ENCODE data around the gene ABAT.
"Not testable (repeated sequence)": the region's sequence is repeated elsewhere in the genome, so short reads cannot be mapped to it uniquely, and the experiment has no call there.

The ABAT gene

GRCh38 chr16:8682551-8683259 lies 8.3 kb downstream of the ABAT start:
- no peak for DNase-seq

- no peak for DNase-seq
Measured at GRCh38 chr16:8683640-8684039, 9.2 kb downstream of the ABAT start.

- DNase-seq: no peak
Measured at GRCh38 chr16:8685617-8686016, 11.2 kb downstream of the ABAT start.

- no peak for DNase-seq
Measured at GRCh38 chr16:8686031-8686621, 11.7 kb downstream of the ABAT start.

- no peak for DNase-seq
Measured at GRCh38 chr16:8686879-8687278, 12.5 kb downstream of the ABAT start.

- DNase-seq: no peak
Measured at GRCh38 chr16:8689686-8690085, 15.3 kb downstream of the ABAT start.

GRCh38 chr16:8691728-8692127 lies 17.3 kb downstream of the ABAT start:
- no peak for DNase-seq

GRCh38 chr16:8694795-8695728 lies 20.6 kb downstream of the ABAT start:
- no peak for DNase-seq

- DNase-seq: no peak
Measured at GRCh38 chr16:8696880-8697279, 22.5 kb downstream of the ABAT start.

- DNase-seq: no peak
Measured at GRCh38 chr16:8697965-8698364, 23.5 kb downstream of the ABAT start.

GRCh38 chr16:8703693-8704092 lies 29.3 kb downstream of the ABAT start:
- DNase-seq: no peak

GRCh38 chr16:8704098-8704497 lies 29.7 kb downstream of the ABAT start:
- no peak for DNase-seq

- DNase-seq: not testable (repeated sequence)
Measured at GRCh38 chr16:8705100-8705822, 30.8 kb downstream of the ABAT start.

- no peak for DNase-seq
Measured at GRCh38 chr16:8708536-8708935, 34.1 kb downstream of the ABAT start.

GRCh38 chr16:8712589-8713361 lies 38.4 kb downstream of the ABAT start:
- DNase-seq: no peak

- no peak for DNase-seq
Measured at GRCh38 chr16:8713635-8714172, 39.3 kb downstream of the ABAT start.

GRCh38 chr16:8714174-8714573 lies 39.8 kb downstream of the ABAT start:
- no peak for DNase-seq

GRCh38 chr16:8714807-8715206 lies 40.4 kb downstream of the ABAT start:
- no peak for DNase-seq

- no peak for DNase-seq
Measured at GRCh38 chr16:8716052-8716451, 41.6 kb downstream of the ABAT start.

GRCh38 chr16:8716592-8716991 lies 42.2 kb downstream of the ABAT start:
- DNase-seq: no peak

- DNase-seq: no peak
Measured at GRCh38 chr16:8717469-8717868, 43.1 kb downstream of the ABAT start.

GRCh38 chr16:8717892-8718415 lies 43.5 kb downstream of the ABAT start:
- DNase-seq: no peak

Measured in CD4-positive, alpha-beta T cell treated with Interleukin-4 for 4 hours (primary cell).